Skeletal muscle tissue (tissue), 4 donors: ENCODE data around the gene IQCE. TPM values are rescaled to one million over a fixed set of nuclear protein-coding genes. Genes with fewer than 3 reads are reported as not detected.

Experiments
- H3K27ac ChIP-seq: one replicate; pipeline ENCODE4 v1.7.0; 2013; ENCODE audit warnings: mild to moderate bottlenecking, low read depth, low read length, inconsistent platforms
- H3K27me3 ChIP-seq, 3 donors: one replicate each; pipeline ENCODE4 v1.7.0; 2013; ENCODE audit warnings: low read length in 3 of 3; ENCODE audit not compliant: control insufficient read depth in 3 of 3, insufficient read depth in 3 of 3
- H3K36me3 ChIP-seq, 3 donors: one replicate each; pipeline ENCODE4 v1.7.0; 2013; ENCODE audit warnings: low read length in 3 of 3; ENCODE audit not compliant: control insufficient read depth in 3 of 3, insufficient read depth in 3 of 3
- H3K4me1 ChIP-seq, 3 donors: one replicate each; pipeline ENCODE4 v1.7.0; 2013; ENCODE audit warnings: low read length in 3 of 3, mild to moderate bottlenecking in 3 of 3; ENCODE audit not compliant: control insufficient read depth in 3 of 3, insufficient read depth in 3 of 3
- H3K4me3 ChIP-seq, 3 donors: one replicate each; pipeline ENCODE4 v1.7.0; 2013; ENCODE audit warnings: low read length in 3 of 3
- H3K9ac ChIP-seq, 3 donors: one replicate each; pipeline ENCODE4 v1.7.0; 2013; ENCODE audit warnings: low read length in 3 of 3, mild to moderate bottlenecking in 3 of 3, moderate library complexity in 2 of 3, low read depth in 1 of 3
- H3K9me3 ChIP-seq, 3 donors: one replicate each; pipeline ENCODE4 v1.7.0; 2013; ENCODE audit warnings: low read length in 3 of 3; ENCODE audit not compliant: control insufficient read depth in 3 of 3
- total RNA-seq: library from RNA; depleted of rRNA; stranded (reverse); fragments of >200 nt; gene quantifications from one replicate; pipeline ENCODE4 v1.2.3, GENCODE V29; 2014
- donor health status: Osteomylitis.

Gene IQCE
- total RNA-seq, 1 donor from 2014 or later: 2.1 TPM

GRCh38 chr7:2654059-2654458 lies 95.3 kb downstream of the IQCE start:
- no peak overlapping the region for H3K4me3 ChIP-seq
- no peaks in the 10 kb centered on the region for H3K27me3 ChIP-seq
- H3K36me3 ChIP-seq: peaks cover 0 to 6% (median 2%) of the 10 kb centered on the region in 3 donors
- no peaks in the 10 kb centered on the region for H3K4me1 ChIP-seq
- H3K9me3 ChIP-seq: no peaks in the 10 kb centered on the region
- no peak overlapping the region for H3K9ac ChIP-seq
- no peak overlapping the region for H3K27ac ChIP-seq

DNA sequence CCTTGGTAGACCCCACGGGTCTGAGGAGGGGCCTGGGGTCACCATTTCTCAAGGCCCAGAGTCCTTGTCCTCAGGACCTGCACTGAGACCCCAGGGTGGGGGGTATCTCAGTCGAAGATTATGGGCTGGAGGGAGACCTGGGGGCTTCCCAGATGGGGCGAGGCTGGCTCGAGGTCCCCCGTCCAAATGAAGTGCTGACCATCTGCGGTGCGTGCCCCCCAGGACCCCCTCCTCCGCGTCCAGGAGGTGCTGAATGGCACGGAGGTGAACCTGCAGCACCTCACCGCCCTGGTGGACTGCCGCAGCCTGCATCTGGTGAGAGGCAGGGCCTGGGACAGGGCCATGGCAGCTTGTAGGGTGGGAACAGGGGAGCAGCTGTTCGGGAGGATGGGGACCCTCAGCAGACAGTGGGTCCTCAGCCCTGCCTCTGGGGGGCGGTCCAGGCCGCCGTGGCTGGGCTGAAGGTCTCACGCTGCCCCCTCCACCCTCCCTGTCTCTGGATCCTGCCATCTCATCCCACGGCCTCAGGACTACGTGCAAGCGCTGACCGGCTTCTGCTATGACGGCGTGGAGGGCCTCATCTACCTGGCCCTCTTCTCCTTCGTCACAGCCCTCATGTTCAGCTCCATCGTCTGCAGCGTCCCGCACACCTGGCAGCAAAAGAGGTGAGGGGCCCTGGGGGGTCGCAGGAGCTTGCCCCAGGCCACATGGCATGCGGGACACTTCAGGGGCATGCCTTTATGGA lies 97.3 kb downstream of the IQCE start:
- H3K36me3 ChIP-seq: peaks cover 0 to 6% (median 0%) of the 10 kb centered on the region in 3 donors
- H3K9ac ChIP-seq: no peak overlapping the region
- no peak overlapping the region for H3K27ac ChIP-seq
- no peaks in the 10 kb centered on the region for H3K4me1 ChIP-seq
- no peaks in the 10 kb centered on the region for H3K9me3 ChIP-seq
- no peaks in the 10 kb centered on the region for H3K27me3 ChIP-seq
- H3K4me3 ChIP-seq: no peak overlapping the region

- Histone ChIP-seq H3K4me3 (no peak overlapping the region), H3K4me1 (no peaks in the 10 kb centered on the region), H3K36me3 (peaks cover 0 to 3% (median 0%) of the 10 kb centered on the region in 3 donors), H3K9me3 (no peaks in the 10 kb centered on the region), H3K9ac (no peak overlapping the region), H3K27me3 (no peaks in the 10 kb centered on the region), H3K27ac (no peak overlapping the region)
Measured at GRCh38 chr7:2657208-2657607, 98.4 kb downstream of the IQCE start.

DNA sequence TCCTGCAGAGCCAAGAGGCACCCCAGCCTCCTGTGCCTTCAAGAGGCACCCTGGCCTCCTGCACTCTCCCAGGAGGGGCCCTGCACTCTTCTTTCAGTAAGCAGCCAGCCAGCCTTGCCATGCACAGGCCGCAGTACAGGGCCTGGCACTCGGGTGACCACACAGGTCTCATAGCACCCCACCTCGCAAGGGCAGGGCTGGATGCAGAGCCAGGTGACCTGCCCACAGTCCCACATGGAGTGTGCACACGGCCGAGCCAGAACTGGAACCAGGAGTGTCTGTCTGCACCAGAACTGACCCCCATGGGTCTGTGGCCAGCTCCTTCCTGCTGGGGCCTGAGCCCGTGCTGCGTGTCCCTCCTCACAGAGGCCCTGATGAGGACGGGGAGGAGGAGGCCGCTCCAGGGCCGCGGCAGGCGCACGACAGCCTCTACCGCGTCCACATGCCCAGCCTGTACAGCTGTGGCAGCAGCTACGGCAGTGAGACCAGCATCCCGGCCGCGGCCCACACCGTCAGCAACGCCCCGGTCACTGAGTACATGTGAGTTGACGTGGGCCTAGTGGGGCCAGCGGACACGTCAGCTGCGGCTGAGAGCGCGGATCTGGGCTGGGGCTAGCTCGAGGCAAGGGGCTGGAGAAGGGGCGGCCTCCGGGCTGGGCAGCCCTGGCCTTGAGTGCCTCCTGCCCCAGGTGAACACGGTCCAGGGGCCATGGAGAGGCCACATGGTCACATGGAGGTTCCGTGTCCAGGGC lies 99.3 kb downstream of the IQCE start:
- peaks cover 6 to 7% (median 7%) of the 10 kb centered on the region in 3 donors for H3K4me1 ChIP-seq
- H3K4me3 ChIP-seq: no peak overlapping the region
- H3K36me3 ChIP-seq: peaks cover 0 to 3% (median 0%) of the 10 kb centered on the region in 3 donors
- no peaks in the 10 kb centered on the region for H3K27me3 ChIP-seq
- no peaks in the 10 kb centered on the region for H3K9me3 ChIP-seq
- no peak overlapping the region for H3K9ac ChIP-seq
- H3K27ac ChIP-seq: no peak overlapping the region

DNA sequence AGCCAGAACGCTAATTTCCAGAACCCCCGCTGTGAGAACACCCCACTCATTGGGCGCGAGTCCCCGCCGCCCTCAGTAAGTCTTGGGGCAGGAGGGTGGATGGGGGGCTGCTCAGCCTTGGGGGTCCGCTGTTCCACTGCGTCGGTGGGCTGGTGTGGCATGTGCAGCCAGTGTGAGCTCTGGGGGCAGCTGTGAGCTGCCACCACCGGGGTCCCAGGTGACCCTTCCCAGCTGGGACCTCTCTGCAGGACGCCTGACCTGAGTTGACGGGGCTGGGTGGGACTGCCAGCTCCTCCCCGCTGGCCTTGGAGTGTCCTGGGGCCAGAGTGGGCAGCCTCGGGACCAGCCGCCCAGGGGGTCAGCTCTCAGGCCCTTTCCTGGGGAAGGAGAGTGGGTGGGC lies 100.2 kb downstream of the IQCE start:
- no peaks in the 10 kb centered on the region for H3K27me3 ChIP-seq
- no peak overlapping the region for H3K9ac ChIP-seq
- H3K9me3 ChIP-seq: no peaks in the 10 kb centered on the region
- H3K36me3 ChIP-seq: peaks cover 0 to 3% (median 0%) of the 10 kb centered on the region in 3 donors
- H3K4me3 ChIP-seq: no peak overlapping the region
- H3K27ac ChIP-seq: no peak overlapping the region
- peaks cover 15 to 16% (median 15%) of the 10 kb centered on the region in 3 donors for H3K4me1 ChIP-seq

- H3K4me1 ChIP-seq: peaks cover 16 to 18% (median 16%) of the 10 kb centered on the region in 3 donors
- H3K9ac ChIP-seq: no peak overlapping the region
- H3K4me3 ChIP-seq: no peak overlapping the region
- no peaks in the 10 kb centered on the region for H3K27me3 ChIP-seq
- no peak overlapping the region for H3K27ac ChIP-seq
- H3K9me3 ChIP-seq: no peaks in the 10 kb centered on the region
- H3K36me3 ChIP-seq: peaks cover 0 to 3% (median 0%) of the 10 kb centered on the region in 3 donors
Measured at GRCh38 chr7:2659556-2660358, 101.0 kb downstream of the IQCE start.

DNA sequence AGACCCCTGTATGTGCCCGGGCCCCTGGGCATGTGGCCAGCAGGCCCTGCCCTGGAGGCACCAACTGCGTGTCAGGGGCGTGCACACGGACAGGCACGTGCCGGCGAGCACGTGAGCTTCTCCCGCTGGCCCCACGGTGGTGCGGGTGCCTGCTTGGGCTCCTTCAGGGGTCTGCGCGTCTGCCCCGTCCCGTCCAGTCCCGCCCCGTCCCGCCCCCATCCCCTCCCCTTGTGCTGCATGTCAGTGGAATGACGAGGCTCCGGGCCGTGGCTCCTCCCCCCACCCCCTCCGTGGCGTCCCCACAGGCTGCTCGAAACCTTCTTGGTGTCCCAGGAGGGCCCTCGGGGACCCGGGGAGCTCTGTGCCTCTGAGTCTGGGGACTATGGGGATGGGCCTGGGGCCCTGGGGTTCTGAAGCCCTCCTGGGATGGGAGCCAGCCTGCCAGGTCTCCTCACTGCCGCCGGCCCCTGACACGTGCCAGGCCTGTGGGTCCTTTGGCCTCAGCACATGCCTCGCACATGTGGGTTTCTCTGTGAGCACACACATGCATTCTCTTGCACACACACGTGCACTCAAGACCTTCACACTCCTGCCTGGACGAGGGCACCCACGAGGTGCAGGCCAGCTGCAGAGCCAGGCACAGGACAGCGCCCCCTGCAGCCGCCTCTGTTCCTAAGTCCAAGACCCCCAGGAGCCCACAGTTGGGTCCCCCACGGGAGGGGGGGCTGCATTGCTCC lies 101.7 kb downstream of the IQCE start:
- peaks cover 0 to 3% (median 0%) of the 10 kb centered on the region in 3 donors for H3K36me3 ChIP-seq

DNA sequence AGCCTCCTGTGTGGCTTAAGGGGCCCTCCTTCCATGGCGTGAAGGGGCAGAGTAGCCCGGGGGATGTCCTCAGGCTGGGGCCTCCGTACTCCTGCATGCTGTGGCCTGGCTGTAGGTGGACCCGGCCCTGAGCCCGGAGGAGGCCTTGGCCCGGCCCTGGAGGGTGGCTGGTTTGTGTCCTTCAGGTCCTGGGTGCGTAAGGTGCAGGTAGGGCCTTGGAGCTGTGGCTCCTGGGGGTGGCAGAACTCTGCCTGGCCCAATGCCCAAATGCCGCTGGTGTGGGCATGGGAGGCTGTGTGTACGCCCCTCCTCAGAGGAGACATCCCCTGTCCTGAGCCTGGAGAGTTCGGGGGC lies 102.3 kb downstream of the IQCE start:
- H3K27me3 ChIP-seq: peaks cover 7% of the 10 kb centered on the region in 3 donors
- no peak overlapping the region for H3K9ac ChIP-seq
- H3K4me3 ChIP-seq: no peak overlapping the region
- peaks cover 16 to 18% (median 16%) of the 10 kb centered on the region in 3 donors for H3K4me1 ChIP-seq
- H3K27ac ChIP-seq: no peak overlapping the region
- H3K36me3 ChIP-seq: peaks cover 0 to 3% (median 0%) of the 10 kb centered on the region in 3 donors
- no peaks in the 10 kb centered on the region for H3K9me3 ChIP-seq

More for the DNA sequence above, 101.7 kb downstream of the IQCE start:
- Histone ChIP-seq H3K27ac (no peak overlapping the region), H3K9ac (no peak overlapping the region), H3K27me3 (peaks cover 2 to 3% (median 2%) of the 10 kb centered on the region in 3 donors), H3K9me3 (no peaks in the 10 kb centered on the region), H3K4me1 (peaks cover 16 to 18% (median 16%) of the 10 kb centered on the region in 3 donors), H3K4me3 (no peak overlapping the region)

DNA sequence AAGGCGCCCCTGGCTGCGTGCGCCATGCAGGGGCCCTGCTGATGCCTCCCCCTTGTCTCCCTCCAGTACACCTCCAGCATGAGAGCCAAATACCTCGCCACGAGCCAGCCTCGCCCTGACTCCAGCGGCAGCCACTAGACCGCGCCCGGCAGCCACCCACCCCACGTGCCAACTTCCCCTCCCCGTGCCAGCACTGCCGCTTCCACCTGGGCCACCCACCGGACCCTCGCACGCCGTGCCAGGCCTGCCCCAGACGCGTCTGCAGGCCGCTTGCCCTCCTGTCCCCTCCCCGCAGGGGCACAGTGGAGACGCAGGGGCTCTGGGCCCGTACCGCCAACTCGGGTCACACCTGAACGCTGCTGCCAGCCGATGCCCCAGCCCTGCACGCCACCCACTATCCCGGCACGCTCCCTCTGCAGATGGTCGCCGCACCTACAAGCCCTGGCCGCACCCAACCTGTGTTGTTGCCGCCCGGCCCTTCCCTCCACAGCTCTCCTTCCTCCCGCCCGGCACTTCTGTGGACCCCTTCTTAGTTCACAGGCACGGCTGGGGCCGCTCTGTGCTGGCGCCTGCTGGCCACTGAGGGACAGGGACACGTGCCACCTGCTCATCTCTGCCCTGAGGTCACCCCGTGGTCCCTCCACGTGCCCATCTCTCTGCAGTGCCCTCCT lies 103.0 kb downstream of the IQCE start:
- H3K36me3 ChIP-seq: no peaks in the 10 kb centered on the region
- peaks cover 7 to 9% (median 9%) of the 10 kb centered on the region in 3 donors for H3K27me3 ChIP-seq
- H3K9me3 ChIP-seq: peaks cover 0 to under 1% (median 0%) of the 10 kb centered on the region in 3 donors
- no peak overlapping the region for H3K9ac ChIP-seq
- H3K4me3 ChIP-seq: no peak overlapping the region
- peaks cover 16 to 20% (median 16%) of the 10 kb centered on the region in 3 donors for H3K4me1 ChIP-seq
- H3K27ac ChIP-seq: no peak overlapping the region
